GM20000 (cell line): ENCODE results near the gene PPP1R14C.

Source experiments
- DNase-seq: peaks from one replicate; pipeline ENCODE4 v3.0.0; 2012; ENCODE audit warnings: low spot score
- CTCF ChIP-seq: IDR thresholded peaks from 2 replicates; pipeline ENCODE4 v1.5.1; 2012; ENCODE audit warnings: mild to moderate bottlenecking, control low read depth; ENCODE audit errors: extremely low read depth, missing control alignments

Gene PPP1R14C

GRCh38 chr6:150169181-150169580 is 26.3 kb downstream of the PPP1R14C start:
- no peak for TF ChIP-seq CTCF
- DNase-seq = no peak

- TF ChIP-seq CTCF = no peak
- no peak for DNase-seq
Measured at GRCh38 chr6:150169609-150170008, 26.8 kb downstream of the PPP1R14C start.

- DNase-seq = no peak
- no peak for TF ChIP-seq CTCF
Measured at GRCh38 chr6:150172929-150173328, 30.1 kb downstream of the PPP1R14C start.

GRCh38 chr6:150175586-150176151 is 32.8 kb downstream of the PPP1R14C start:
- no peak for DNase-seq
- no peak for TF ChIP-seq CTCF

GRCh38 chr6:150176152-150176551 is 33.3 kb downstream of the PPP1R14C start:
- TF ChIP-seq CTCF = no peak
- DNase-seq = no peak

GRCh38 chr6:150176659-150177058 is 33.8 kb downstream of the PPP1R14C start:
- no peak for DNase-seq
- no peak for TF ChIP-seq CTCF

- no peak for TF ChIP-seq CTCF
- DNase-seq = no peak
Measured at GRCh38 chr6:150177259-150177951, 34.6 kb downstream of the PPP1R14C start.
